NCI-H146 treated with DMSO at 0.1 percent for 48 hours (cell line): ENCODE results near the gene RASAL3.
"Not testable (repeated sequence)": the region's sequence is repeated elsewhere in the genome, so short reads cannot be mapped to it uniquely, and the experiment has no call there.

Source experiments
- DNase-seq: peaks from one replicate; lab custom pipeline; 2025; ENCODE audit not compliant: unreplicated experiment; lab: John Stamatoyannopoulos, UW

RASAL3 gene

DNA sequence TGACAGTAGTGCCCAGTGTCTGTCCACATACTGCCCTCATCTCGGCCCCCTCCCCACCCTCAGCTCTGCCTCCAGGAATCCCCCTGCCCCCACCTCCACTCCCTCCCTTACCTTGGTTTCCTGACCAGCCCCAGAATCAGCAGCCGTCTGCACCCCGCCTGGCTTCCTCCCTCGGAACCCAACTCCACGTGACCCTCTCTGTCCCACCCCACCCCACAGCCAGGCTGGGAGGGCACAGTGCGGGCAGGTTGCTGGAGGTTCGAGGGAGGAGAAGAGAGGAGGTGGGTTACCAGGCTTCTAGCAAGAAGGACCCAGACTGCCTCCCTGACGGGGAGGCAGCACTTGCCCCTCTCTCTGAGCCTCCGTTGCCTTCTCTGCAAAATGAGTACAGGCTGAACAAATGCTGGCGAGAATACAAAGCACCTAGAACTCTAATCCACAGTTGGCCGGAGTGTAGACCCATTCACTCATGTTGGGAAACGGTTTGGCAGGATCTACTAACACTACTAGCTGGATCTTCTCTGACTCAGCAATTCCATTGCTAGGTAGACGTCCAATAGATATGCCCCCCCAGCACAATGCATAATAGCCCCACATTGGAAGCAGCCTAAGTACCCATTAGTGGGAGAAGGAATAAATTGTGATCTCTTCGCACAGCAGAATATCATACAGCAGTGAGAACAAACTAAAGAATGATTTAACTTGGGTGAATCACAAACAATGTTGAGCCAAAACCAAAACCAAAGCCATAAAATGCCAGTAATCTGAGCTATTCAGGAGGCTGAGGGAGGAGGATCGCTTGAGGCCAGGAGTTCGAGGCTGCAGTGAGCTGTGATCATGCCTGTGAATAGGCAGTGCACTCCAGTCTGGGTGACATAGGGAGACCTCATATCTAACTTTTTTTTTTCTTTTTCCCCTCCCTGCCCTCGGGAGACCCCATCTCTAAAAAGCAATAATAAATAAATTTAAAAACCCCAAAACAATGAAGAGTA is at the start of gene RASAL3:
TSS of gene RASAL3 (minus strand) at position 151 of the 992 bp plus-strand sequence. CDS start 186 bp downstream, outside the sequence.
- no peak for DNase-seq

DNA sequence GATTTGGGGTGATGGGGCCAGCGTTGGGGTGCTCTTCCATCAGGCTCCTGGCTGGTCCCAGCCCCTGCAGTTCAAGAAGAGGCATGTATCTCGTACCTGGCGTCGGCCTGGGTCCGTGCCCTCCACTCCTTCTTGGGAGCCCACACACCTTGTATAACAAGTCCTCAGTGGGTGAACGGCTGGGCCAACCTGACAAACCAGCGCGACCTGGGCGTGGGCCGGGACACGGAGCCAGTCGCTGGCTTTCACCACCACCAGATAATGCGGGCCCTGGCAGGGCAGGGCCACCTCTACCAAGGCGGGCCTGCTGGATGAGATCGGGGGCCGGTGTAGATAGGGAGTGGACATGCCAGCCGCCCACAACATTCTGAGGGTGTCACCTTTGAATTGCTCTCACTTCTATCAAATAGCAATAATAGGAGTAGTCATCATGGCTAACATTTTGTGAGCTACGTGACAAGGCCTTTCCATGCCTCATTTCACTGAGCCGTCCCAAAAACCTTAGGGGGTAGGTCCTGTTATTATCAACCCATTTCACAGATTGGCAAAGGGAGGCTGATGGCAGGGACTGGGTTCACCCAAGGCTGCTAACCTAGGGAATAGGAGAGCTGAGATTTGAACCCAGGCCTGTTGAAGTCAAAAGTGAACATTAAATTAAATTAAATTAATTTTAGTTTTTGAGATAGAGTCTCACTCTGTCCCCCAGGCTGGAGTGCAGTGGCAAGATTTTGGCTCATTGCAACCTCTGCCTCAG is 47.5 kb upstream of the RASAL3 start:
- DNase-seq: no peak

DNA sequence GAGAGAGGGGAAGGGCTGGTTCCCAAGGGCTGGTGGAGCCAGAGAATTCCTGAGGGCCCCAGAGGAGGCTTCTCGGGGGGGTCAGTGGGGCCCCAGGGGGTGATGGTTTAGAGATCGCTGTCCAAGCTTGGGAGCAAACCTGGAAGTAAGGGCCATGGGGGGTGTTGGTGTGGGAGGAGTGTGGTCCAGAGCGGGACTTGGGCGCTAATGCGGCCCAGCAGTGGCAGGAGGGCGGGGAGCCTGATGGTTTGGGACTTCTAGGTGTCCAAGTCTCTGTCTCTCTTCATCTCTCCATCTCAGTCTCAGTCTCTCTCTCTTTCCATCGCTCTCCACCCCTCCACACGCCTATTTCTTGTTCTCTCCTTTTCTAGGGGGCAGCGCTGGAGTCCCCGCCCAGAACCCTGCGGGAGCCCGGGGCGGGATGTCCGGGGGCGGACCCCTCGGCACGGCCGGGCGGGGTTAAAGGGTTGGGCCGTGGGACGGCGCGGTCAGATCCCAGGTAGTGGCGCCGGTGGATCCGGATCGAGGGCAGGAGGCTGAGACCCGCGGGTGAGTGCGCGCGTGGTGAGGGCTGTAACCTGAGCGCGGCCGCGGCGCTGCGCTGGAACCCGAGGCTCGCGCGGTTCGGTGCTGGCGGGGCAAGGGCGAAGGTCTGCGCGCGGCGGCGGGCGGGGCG is 43.8 kb upstream of the RASAL3 start, which contains the start of gene CYP4F22:
TSS of gene CYP4F22 (plus strand) at position 491 of the 676 bp plus-strand sequence. CDS start 16,812 bp downstream, outside the sequence.
- DNase-seq: no peak

DNA sequence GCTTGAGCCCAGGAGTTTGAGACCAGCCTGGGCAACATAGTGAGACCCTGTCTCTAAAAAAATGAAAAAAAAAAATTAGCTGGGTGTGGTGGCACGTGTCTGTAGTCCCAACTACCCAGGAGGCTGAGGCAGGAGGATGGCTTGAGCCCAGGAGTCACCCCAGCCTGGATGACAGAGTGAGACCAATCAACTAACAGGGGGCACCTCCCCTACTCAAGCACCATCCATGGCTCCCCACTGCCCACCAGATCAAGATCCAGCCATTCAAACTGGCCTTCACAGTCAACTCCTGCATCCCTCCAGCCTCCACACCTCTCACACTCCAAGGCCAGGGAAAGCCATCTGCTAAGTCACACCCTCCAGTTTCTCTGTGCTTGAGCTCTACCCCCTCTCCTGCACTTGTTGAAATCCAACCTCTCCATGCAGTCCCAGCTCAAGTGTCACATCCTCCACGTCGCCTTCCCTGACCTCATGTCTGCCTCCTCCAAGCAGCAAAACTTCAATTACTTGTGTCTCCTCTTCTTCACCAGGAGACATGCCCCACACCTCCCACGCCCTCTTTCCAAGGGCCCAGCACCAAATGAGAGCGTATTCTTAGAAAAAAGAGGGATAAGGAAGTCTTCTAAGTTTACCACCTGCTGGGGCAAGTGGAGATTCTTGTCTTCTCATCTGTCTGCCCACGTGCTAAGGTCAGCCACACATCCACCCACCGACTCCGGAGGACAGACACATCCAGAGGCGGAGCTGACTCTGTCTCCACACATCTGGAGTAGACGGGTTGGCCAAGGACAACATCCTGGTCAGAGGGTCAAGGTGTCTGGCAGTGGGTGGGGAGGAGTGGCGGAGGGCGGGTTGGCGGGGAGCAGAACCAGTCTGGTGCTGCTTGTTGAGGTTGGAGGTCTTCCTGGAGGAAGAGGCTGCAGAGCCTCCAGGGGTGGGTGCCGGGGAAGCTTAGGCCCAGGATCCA is 43.0 kb upstream of the RASAL3 start:
- DNase-seq: no peak

DNA sequence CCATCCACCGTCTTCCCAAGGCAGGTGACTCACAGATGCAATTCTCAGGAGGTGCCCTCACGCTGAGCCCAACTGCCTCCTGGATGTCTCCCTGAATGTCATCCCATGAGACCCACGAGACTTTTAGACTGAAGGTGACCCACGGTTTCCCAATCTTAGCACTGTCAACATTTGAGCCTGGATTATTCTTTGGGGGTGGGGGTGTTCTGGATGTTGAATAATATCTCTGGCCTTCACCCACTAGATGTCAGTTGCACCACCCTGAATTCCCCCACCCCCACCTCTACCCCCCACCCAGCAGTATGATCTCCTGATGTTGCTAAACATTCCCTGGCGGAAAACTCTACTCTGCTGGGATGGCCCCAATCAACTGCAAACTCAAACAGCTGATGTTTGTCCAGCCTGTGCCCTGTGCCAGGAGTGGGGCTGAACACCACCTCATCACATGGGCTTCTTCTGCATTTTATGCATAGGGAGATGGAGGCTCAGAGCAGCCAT is 41.8 kb upstream of the RASAL3 start:
- no peak for DNase-seq

DNA sequence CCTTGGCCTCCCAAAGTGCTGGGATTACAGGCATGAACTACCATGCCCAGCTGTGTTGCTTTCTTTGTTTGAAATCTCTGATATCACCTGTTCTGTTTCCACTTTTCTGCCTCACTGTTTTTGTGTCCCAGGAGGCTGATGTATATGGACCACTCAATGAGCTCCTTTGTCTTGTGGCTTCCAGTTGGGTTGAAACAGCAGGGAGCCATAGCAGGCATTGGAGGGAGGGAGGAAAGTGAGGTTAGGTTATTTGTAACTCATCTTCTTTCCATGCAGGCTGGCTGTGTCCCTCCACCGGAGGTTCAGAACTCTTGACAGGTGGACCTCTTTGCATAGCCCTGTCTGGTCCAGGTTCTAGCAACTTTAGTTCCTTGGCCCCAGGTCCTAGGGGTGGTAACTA is 37.9 kb upstream of the RASAL3 start:
- no peak for DNase-seq

DNA sequence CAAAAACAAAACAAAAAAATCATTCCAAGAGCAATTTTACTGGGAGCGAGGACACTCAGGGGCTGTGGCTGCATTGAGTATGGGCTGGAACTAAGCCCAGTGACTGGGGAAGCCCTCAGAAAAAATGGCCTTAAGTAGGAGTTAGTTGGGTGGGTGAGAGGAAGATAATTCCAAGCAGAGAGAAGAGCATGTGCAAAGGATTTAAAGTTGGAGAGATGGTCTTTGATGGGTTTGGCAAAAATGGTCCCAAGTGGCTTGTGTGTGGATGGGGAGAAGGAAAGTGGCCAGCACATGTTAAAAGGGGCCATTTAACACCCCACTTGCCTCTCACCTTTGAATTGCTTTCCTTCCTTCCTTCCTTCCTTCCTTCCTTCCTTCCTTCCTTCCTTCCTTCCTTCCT is 37.3 kb upstream of the RASAL3 start:
- no peak for DNase-seq

DNA sequence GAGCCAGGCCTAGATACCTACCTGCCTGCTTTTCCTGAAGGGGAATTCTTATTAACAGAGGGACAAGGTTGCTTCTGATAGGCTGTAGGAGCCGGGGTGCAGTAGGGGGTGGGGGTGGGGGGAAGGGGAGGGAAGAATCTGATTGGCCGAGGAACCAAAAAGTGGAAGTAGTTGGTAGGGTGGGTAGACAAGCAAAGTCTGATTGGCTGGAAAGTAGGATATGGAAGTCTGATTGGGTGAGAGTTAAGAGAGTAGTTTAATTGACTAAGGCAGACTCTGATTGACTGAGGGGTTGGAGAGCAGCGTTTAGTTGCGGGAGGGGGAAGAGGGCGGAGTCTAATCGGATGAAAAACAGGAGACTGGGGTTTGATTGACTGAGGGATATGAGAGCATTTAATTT is 34.6 kb upstream of the RASAL3 start:
- no peak for DNase-seq

DNA sequence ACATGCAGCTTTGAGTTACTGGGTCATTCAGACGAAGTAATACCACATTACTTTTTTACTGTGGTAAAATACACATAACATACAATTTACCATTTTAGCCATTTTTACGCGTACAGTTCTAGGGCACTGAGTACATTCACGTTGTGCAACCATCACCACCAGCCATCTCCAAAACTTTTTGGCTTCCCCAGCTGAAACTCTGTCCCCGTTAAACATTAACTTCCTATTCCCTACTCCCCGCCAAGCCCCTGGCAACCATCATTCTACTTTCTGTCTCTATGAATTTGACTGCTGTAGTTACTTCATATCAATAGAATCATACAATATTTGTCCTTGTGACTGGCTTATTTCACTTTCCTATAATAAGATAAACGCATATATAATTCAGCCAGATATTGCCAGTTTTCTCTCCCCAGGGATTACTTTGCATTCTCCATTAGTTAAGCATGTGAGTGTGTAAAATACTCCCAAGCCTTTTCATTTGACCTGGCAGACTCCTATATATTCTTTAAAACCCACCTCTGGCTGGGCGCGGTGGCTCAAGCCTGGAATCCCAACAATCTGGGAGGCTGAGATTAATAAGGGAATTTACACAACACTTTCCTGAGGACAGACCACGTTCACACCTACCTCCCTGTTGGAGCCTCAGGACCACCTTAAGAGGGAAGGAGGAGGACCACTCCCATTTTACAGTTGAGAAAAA is 34.0 kb upstream of the RASAL3 start:
- DNase-seq: no peak

DNA sequence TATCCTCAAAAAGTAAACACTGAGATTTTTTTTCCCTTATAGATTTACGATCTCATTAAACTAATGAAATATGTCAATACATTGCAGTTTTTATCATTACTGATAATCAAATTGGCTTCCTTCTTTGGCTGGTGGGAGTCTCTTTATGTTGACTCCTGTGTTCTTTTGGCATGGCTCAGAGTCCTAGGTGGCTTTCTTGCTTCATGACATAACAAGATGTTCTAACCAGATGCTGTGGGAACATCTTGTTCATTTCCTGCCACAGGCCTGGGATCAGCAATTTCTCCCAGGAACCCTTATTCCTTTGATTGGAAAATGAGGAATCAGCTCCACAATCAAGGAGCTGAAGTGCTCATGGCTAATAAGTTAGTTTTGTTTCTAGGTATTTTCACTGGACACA is 30.8 kb upstream of the RASAL3 start:
- DNase-seq: no peak

DNA sequence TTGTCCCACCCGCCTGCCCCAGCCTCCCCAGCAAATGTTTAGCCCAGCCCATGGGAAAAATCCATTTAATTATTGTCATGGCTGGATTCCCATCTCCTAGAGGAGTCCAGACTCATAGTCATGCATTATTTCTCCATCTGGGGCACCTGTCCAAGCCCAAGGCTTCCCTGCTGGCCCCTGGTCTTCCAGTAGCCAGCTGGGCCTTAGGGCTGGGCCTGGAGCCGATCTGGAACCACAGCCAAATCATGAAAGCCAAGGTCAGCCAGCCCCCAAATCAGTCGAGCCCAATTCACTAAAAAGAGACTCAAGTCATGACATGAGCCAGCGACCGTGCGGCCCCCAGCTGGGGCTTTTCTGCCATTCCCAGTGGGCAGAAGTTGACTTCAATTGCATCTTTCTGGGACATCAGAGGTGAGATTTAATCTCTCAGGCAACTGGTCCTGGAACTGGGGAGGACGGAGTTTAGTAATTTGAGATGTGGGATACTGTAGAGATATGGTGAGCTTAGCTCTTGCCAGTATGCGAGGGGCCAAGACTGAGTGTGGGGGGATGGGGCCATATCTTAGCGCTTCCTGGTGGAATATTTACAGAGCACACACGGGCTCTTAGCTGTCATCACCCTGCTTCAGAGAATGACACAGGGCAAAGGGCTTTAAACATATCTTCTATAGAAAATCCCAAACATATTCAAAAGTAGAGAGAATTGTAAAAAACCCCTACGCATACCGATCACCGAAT is 24.3 kb upstream of the RASAL3 start:
- DNase-seq: no peak

DNA sequence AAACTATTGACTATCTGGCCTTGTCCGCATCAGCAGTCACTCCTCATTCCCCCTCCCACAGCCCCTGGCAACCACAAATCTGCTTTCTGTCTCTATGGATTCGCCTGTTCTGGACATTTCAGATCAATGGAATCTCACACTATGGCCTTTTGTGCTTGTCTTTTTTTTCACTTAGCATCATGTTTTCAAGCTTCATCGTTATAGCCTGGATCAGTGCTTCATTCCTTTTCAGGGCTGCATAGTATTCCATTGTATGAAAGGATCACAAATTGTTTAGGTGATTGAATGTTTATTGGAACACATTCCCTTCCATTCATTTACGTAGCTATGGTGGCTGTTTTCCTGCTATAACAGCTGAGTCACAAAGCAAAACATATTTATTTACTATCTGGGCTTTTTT is 22.7 kb upstream of the RASAL3 start:
- no peak for DNase-seq

DNA sequence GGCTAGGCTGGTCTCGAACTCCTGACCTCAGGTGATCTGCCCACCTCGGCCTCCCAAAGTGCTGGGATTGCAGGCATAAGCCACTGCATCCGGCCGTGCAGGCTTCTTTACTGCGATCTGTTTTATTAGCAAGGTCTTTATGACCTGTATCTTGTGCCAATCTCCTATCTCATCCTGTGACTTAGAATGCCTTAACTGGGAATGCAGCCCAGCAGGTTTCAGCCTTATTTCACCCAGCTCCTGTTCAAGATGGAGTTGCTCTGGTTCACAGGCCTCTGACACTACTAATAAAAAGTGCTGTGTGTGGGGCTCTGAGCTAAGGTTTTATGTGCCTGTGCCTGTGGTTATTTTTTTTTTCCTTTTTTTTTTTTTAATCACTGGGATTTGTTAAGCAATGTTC is 21.4 kb upstream of the RASAL3 start:
- DNase-seq: not testable (repeated sequence)

DNA sequence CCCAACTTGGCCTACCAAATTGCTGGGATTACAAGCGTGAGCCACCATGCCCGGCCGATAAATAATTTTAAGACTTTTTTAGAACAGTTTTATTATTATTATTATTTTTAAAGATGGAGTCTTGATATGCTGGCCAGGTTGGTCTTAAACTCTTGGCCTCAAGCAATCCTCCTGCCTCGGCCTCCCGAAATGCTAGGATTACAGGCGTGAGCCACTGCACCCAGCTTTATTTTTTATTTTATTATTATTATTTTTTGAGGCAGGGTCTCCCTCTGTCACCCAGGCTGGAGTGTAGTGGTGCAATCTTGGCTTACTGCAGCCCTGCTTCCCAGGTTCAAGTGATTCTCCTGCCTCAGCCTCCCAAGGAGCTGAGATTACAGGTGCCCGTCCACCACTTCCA is 16.7 kb upstream of the RASAL3 start:
- not testable (repeated sequence) for DNase-seq

DNA sequence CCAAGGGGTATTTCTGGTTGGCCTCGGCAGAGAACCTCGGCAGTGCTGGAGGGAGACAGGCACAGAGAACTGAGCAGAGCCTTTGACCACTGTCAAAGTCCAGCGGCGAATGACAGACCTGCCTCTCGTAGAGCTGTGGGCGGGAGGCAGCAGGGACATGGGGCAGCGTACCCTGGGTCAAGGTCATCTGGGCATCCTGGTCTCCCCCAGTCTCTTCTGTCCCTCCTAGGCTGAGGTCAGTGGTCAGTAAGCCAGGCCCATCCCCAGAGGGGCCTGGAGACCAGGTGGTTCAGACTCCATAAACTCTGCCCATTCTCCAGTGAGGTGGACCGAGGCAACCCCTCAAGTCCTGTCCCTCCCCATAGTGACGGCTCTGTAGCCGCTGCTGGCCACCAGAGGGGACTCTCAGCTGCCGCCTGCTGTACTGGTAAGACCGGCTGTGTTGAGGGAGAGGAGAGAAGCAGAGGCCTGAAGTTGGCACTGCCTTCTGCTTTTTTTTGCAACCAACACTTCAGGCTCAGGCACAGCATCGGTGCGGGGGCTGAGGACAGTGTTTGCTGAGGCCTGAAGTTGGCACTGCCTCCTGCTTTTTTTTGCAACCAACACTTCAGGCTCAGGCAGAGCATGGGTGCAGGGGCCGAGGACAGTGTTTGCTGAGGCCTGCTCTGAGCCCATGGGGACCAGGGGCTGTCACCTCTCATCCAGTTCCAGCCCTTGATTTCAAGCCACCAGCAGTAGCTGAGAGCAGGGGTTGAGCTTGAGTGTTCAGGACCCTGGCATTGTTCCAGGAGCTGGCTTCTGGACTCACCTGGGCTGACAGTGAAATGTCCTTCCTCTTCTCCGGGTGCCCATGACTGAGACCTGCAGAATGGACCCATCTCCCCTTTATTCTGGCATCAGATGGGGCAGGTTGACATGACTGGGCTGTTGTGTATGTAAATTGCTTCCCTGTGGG is 15.3 kb upstream of the RASAL3 start, which contains the start of gene PGLYRP2:
TSS of gene PGLYRP2 (minus strand) at position 111 of the 955 bp plus-strand sequence. CDS start 130 bp downstream, outside the sequence.
- no peak for DNase-seq

DNA sequence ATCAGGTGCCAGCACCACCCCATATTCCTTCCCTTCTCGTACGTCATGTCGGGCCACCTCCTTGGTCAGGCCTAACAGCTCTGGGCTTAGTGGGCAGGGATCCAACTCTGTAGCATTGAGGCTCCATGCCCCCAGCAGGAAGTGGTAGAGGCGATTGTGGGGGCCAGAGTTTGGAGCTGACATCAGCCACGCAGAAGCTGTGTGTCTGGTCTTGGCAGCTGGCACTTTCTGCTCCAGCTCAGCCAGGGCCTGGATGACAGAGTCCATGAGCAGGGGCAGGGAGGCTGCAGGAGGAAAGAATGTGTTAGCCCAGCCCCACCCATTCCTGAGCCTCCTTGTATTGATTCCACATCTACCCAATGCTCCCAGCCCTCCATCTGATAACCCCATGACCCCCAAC is 12.0 kb upstream of the RASAL3 start:
- no peak for DNase-seq

DNA sequence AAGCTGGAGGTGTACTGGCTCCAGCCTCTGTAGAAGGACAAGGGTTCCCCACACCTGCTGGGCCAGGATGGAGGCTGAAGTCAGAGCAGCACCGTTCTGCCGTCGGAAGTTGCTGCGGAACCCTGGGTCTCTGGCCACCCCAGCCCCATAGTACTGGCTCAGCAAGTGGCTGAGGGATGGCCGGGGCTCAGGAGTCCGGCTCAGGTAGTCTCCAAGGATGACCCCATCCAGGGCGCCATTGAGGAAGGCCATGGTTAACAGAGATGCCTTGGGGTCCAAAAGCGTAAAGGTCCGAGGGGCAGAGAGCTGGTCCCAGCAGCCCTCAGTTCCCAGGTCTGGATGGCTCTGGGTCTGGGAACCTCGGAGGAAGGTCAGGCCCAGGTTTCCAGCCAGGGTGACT is 11.3 kb upstream of the RASAL3 start:
- no peak for DNase-seq
